Measurements from ENCODE around the gene PTPRE.

The PTPRE gene

DNA sequence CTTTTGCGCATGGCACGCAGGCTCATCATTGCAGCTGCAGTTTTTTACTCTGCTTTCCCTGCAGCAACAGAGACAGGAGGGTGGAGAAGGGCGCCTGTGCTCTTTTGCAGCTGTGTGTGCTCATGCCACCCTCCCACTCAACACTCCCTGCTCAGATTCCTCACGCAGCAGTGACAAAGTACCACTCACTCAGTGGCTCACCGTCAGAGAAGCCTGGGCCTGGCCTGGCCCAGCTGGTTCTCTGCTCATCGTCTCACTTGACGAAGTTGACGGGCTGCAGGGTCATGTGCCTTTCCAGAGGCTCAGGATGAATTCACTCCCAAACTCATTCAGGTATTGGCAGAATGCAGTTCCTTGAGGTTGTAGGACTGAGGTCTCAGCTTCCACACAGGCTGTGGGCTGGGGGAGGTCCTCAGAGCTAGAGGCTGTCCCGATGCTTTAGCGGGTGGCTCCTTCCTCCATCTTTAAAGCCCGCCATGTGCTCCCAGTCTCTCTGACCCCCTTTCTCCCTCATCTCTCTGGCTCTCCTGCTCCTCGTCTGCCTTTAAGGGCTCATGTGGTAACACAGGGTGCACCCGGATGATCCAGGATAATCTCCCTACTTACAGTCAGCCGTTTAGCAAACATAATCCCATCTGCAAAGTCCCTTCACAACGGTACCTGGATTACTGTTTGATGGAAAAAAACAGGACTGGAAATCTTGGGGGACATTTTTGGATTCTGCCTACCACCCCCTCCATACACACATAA, 25.8 kb downstream of the PTPRE start:
- no peak for DNase-seq

DNA sequence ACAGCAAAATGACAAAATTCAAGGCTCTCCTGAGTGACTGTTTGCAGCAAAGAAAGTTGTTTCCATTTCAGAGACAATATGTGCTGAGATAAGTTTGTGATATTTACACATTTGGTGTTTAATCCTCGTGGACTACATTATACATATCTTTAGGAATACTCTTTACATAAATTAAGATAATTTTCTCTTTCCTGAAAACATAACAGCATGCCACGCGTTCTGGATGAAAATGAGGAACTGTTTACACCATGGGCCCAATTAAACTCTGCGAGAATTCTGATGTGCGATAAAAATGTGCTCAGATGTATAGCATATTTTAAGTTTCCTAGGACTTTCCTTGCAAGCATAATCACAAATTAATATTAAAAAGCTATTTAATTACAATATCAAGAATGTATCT, 26.4 kb downstream of the PTPRE start:
- no peak for DNase-seq

DNA sequence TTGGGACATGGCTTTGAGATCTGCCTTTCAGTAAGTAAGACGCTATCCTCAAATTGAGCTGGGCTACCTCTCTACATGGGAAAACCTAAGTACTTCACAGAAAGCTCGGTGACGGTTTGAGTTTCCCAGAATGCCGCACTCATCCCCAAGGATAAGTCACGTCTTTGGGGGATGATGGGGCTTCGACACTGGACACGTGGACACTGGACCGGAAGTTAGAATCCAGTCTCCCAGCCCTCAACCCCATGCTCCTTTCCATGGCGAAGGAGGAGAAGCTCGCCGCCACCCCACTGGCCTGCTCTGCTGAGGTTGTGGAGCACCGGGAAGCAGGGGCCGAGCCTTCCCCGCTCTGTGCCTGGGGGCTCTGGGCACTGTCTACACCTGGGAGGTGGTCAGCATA, 27.5 kb downstream of the PTPRE start:
- no peak for DNase-seq

DNA sequence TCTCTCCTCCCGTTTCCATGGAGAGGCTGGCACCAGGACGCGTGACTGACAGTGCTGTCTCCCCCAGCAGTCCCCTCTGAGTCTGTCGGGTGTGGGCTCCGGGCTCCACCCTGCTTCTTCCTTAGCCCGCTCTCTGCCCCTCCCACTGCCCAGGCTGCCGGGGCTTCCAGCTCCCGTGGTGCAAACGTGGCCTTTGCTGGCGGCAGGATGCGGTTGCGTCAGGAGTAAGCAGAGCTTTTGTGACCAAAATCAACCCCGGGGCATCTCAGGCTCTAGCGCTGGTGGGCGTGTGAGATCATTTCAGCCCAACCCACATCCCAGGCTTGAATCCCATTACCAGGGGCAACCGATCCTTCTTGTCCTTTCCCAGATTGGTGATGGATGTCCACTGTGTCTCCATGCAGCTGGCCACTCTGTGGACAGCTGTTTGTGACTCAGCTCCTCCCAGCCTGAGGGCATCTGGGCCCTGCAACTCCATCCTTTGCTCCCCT, 28.2 kb downstream of the PTPRE start:
- no peak for DNase-seq

DNA sequence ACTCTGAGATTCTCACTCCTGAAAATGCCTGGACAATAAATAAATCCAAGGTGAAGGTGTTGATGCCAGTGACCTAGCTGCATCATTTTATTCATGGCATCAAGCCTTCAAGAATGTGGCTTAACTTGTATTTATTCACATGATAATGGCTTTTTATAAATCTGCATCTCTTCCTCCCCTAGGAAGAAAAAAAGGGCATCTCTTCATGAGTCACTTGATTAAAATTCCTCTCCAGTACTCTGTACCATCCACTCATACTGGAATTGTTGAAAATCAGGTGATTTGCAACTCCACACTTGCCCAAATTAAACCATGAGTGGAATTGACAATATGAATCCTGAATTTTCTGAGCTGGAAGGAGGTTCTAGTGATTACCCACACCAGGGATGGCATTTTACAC, 30.2 kb downstream of the PTPRE start:
- no peak for DNase-seq

DNA sequence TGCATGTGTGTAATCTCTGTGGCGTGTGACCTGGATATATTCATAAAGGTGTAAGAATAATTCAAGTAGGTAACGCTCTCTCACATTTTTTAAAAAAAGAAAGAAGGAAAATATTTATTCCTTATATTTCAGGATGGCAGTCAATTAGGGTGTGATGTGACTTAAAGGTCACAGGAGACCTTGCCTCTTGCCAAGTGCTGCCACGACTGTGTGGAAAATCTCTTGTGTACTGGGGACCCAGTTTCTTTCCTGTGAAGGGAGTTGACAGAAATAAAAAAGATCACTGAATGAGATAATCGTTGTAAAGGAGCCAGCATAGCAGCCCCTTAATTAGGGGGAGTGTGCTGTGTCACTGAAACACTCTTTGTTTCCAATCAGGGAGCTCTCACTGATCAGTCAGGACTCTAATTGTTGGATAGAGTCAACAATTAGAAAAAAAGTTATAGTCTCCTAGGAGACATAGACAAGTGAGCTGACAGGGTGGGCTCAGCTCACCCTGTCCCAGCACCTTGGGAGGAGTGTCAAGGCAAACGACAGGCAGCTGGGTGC, 31.1 kb downstream of the PTPRE start:
- DNase-seq, result no peak

DNA sequence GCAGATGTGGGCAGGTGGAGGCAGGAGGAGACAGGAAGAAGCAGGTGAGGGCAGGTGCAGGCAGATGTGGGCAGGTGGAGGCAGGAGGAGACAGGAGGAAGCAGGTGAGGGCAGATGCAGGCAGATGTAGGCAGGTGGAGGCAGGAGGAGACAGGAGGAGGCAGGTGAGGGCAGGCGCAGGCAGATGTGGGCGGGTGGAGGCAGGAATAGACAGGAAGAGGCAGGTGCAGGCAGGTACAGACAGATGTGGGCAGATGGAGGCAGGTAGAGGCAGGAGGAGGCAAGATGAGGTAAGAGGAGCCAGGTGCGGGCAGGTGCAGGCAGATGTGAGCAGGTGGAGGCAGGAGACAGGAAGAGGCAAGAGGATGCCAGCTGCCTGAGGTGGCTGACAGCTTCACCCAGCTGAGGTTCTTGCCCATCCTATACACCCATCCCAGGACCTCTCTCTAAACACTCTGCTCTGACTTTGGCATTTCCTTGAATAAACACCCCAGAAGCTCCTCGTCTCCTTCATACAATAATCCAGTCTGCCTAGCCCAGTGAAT, 33.0 kb downstream of the PTPRE start:
- no peak for DNase-seq

DNA sequence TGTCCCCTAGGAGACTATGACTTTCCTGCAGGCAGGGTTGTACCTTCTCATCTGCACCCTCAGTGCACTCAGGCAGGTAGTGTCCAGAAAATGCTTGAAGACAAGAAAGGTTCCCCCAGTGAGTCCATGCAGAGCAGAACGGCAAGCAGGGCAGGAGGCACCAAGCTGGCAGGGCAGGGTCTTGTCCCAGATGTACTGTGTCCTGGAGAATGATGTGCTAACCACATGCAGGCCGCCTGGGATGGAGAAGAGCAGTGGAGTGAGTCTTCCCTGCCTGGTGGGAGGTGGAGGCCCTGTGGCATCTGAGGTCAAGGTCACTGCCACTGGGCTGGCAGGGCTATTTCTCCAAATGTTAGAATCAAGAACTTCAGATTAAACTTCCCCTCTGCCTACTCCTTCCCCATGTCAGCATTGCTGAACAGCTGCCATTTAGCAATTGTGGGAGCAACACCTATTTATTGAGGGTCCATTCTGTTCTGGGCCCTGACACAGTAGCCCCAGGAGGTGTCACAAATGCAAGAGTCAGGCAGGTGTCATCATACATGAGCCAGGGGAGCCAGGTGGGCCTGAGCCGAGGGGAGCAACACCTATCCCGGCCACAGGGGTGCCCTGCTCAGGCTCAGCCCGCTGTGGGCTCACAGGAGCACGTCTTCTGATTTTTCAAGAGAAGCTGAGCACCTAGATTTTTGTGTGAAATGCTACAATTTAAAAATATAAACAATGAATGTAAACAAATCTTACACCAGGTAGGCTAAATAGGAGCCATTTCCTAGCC, 34.1 kb downstream of the PTPRE start:
- no peak for DNase-seq

DNA sequence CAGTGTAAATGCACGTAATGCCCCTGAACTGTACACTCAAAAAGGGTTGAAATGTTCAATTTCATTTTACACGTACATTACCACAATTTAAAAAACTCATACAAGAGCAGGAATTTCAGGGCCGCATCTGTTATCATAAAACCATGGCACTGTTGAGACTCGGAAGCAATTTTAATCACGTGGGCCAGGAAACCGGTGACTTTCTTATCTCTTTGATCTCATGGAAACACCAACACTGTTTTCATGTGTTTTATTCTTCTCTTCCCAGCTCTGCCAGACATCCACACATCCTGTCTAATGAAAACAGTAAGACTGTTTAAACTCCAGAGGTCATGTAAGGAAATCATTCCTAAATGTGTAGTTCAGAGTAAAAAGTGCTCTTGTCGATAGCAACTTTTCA, 35.9 kb downstream of the PTPRE start:
- DNase-seq, result no peak

DNA sequence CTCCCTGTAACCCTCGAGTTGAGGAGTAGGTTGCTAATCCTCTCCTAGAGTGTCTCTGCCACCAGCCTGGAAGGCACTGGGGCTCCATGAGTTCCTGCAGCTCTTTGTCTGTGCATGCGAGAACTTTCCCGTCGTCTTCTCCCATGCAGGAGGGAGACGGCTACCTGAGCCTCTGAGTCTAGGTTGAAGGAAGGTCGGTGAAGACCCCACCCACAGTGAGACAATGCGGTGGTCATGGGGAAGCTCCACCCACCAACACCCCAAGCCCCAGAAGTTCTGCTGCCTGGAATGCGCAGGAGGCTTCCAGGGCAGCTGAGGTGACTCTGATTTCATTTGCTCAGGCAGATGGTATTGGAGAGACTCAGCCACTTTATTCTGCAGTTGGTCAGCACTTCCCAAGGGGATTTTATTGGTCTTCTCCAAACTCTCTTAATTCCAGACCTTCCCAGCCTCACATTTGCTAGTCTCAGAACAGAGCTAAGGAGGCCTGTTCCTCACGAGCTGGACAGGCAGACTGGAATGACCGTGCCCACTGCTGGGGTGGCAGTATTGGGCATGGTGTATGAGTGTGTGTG, 36.5 kb downstream of the PTPRE start:
- no peak for DNase-seq

DNA sequence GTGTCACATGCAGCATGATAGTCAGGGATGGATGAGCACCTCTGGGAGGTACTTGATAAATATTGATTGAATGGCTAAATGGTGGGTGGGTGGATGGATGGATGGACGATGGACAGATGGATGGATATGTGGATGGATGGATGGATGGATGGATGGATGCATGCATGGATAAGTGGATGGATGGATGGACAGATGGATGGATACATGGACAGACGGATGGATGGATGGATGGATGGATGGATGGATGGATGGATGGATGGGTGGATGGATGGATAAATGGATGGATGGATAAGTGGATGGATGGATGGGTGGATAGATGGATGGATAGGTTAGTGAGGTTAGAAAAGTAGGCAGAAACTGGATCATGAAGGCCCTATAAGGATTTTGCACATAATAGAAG, 37.4 kb downstream of the PTPRE start:
- DNase-seq, result no peak

DNA sequence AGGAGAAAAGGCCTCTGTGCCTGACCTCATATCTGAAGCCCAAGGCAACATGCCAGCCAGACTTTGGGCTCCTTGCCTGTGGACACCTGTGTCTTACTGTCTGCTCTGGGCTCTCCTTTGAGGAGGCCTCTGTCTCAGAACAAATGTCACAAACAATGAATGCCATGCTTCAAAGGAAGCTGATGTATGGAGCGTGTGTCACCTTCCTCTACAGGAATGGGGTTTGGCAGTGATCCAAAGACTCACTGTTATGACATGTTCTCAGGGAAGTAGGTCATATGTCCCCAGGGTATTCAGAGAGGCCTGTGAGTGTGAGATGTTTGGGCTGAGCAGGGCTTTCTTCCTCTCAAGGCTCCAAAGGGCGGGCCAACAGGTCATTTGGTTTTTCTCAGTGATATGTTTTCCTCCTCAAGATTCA, 38.4 kb downstream of the PTPRE start:
- no peak for DNase-seq

DNA sequence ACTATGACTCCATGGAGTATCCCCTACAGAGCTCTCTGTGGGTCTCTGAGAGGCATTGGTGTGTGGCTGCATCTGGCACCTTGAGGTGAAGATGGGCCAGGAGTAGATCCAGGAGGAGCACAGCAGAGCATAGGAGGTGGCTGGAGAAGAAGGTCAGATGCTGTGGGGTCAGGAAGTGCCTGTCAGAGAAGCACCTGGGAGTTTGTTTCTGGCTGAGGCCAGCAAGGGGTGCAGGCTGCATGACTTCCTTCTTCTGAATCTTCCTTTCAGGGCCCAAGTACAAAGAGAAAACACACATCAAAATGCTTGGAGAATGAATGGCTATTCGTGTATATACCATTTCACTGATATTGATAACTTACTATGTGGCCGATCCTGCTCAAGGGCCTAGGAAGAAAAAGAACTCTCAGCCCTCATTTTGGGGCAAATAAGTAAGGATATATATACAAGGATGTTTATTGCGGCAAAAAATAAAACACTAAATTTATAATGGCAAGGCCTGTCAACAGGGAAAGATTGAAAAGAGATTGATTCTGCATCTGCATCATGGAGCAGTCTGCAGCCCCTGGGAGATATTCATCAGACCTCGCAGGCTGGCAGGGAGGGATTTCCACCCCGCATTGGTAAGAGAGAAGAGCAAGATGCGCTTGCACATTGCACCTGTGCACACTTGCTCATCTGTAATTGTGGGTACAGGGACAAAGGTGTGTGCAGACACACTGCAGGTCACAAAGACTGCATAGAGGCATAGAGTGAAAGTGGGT, 39.2 kb downstream of the PTPRE start:
- no peak for DNase-seq

DNA sequence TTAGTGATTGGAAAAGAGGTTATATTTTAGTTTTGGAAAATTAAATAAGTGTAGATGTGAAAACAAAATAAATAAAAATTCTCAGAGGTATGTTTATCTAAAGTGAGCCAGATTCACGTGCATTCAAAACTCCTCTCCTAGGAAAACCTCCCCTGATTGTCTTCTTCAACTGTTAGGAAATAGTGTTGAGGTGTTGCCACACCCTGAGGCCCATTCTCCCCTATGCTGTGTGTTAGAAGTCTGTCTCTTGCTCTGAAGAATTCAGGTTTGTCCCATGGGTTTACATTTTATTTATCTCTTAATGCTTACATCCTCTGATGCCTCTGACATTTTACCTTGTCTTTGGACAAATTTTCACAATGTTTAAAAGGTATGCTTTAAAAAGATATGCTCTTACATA, 40.3 kb downstream of the PTPRE start:
- DNase-seq, result no peak

DNA sequence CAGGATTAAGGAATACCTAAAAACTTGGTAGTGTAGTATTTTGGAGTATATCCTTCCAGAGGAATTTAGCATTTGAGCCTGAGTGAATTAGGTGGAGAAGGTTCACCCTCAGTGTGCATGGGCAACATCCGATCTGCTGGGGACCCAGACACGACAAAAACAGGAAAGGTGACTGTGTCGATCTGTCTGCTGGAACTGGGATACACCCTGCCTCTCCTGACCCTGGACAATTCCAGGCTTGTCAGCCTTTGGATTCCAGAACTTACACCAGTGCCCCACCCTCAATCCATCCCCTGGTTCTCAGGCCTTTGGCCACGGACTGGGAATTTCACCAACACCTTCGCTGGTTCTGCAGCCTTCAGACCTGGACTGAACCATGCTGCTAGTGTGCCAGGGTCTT, 41.9 kb downstream of the PTPRE start:
- DNase-seq, result no peak

DNA sequence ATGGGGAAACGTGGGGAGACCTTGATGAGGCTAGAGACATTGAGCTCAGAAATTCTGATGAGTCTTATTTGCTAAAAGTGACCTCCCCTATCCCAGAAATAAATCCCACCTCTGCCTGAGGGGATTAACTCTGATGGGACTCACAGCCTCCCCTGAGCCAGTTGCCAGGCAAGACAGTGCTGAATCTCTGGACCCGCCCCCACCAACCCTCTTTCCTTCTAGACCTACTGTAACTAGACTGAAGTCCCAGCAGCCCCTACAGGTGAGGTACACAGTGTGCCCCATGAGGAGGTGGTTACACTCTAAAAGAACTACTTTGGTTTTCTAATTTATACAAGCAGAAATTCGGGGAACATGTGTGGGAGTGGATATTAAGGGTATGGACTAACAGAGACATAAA, 42.9 kb downstream of the PTPRE start:
- DNase-seq, result no peak

DNA sequence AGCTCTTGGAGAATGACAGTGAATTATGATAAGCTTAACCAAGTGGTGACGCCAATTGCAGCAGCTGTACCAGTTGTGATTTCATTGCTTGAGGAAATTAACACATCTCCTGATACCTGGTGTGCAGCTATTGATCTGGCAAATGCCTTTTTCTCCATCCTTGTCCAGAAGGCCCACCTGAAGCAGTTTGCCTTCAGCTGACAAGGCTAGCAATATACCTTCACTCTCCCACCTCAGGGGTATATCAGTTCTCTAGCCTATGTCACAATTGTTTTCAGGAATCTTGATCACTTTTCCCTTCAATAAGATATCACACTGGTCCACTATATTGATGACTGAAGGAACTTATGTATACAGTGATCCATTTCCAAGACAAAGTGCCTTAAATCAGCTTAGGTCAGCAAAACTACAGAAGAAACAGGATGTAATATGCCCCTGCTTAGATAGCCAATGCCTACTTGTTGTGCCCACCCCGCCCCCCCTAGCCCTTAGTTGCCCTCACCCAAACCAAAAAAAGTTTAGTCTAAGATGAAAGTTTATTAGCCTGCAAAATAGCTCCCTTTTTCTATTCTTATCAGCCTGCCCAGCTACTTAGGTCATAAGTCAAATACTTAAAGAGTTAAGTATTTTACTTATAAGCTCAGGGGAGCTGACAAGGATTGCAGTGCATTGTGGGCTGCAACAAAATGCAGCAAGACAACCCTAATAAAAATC, 45.1 kb downstream of the PTPRE start:
- no peak for DNase-seq

DNA sequence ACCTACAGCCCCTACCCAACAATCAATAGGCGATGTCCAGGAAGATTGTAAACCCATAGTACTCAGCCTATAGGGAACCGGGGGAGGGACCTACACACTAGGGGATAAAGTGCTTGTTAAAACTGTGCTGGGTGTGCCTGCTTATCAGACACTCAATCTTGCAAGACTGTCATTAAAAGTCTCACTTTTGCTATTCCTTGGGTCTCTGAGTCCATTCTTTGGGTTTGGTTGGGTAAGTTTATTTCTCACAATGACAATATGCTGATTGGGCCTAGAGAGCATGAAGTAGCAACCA, 45.6 kb downstream of the PTPRE start:
- no peak for DNase-seq

DNA sequence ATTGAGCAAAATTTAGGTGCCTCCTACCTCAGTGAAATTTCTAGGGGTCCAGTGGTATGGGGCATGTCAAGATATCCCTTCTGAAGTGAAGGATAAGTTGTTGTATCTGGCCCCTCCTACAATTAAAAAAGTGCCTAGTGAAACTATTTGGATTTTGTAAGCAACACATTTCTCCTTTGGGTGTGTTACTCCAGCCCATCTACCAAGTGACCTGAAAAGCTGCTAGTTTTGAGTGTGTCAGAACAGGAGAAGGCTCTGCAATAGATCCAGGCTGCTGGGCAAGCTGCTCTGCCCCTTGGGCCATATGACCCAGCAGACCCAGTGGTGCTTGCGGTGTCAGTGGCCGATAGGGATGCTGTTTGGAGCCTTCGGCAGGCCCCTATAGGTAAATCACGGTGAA, 46.0 kb downstream of the PTPRE start:
- no peak for DNase-seq

DNA sequence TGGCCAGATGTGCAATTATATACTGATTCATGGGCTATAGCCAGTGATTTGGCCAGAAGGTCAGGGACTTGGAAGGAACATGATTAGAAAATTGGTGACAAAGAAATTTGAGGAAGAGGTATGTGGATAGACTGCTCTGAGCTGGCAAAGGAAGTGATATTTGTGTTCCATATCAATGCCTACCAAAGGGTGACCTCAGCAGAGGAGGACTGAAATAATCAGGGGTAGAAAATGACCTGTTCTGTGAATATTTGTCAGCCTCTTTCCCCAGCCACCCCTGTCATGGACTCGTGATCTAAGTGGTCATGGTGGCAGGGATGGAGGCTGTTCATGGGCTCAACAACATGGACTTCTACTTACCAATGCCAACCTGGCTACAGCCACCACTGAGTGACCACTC, 47.0 kb downstream of the PTPRE start:
- no peak for DNase-seq

DNA sequence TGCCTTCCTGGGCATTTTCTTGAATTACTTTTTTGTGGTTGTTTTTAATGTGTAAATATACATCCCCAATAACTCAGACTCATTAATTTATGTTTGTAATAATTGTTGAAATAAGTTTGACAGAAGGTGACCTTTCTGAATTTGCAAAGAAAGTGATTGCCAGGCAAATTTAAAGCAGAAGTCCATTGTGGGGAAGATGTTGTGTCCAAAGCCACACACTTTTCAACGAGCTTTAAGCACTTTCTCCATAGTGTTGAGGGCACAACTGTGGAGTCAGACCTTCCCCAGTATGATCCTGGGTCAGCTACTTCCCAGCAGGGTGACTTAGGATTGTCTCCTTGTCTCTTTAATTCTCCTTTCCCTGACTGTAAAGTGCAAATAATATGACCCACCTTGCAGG, 52.5 kb downstream of the PTPRE start:
- no peak for DNase-seq

DNA sequence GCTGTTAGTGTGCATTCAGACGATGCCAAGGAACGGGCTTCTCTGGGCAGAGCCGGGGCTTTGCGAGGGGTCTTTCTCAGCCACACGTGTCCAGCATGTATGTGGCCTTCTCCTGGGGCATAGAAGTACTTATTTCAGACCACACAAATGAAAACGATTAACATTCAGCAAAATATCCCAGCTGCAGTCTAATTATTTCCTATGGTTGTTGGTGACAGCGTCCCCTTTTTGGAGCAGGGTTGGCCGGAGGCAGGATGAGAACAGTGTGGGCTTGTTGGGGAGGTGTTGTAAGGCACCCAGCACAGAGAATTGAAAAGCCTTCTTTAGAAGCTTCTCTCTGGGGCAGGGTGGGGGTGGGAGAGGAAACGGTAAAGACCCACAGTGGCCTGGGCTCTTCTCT, 54.2 kb downstream of the PTPRE start:
- no peak for DNase-seq
